HG02610 (cell line): ENCODE data around the gene FZD2.
"Not testable (repeated sequence)": the region's sequence is repeated elsewhere in the genome, so short reads cannot be mapped to it uniquely, and the experiment has no call there.

Source experiments
- ATAC-seq: cut with Tn5 transposase; IDR thresholded peaks from one replicate; pipeline ENCODE4 v1.9.1; 2021; ENCODE audit warnings: mild to moderate bottlenecking, moderate library complexity; ENCODE audit not compliant: unreplicated experiment

FZD2 gene

GRCh38 chr17:44556832-44557606 is at the start of gene FZD2:
FZD2 (plus strand) TSS chr17:44557484; CDS start chr17:44557689, 205 bp downstream.
- ATAC-seq, result no peak

- ATAC-seq, result not testable (repeated sequence)
Measured at GRCh38 chr17:44511241-44512134, 45.8 kb upstream of the FZD2 start.

- ATAC-seq, result no peak
Measured at GRCh38 chr17:44518032-44518431, 39.3 kb upstream of the FZD2 start.

GRCh38 chr17:44522883-44523671 is 34.2 kb upstream of the FZD2 start:
- ATAC-seq, result no peak

- no peak for ATAC-seq
Measured at GRCh38 chr17:44523672-44523972, 33.7 kb upstream of the FZD2 start.

- no peak for ATAC-seq
Measured at GRCh38 chr17:44527102-44527501, 30.2 kb upstream of the FZD2 start.

GRCh38 chr17:44527954-44528353 is 29.3 kb upstream of the FZD2 start:
- no peak for ATAC-seq

- no peak for ATAC-seq
Measured at GRCh38 chr17:44529864-44530263, 27.4 kb upstream of the FZD2 start.

GRCh38 chr17:44530896-44531418 is 26.3 kb upstream of the FZD2 start:
- no peak for ATAC-seq

- ATAC-seq, result no peak
Measured at GRCh38 chr17:44533533-44534246, 23.6 kb upstream of the FZD2 start.

- ATAC-seq, result no peak
Measured at GRCh38 chr17:44536090-44536953, 21.0 kb upstream of the FZD2 start.

GRCh38 chr17:44537922-44538321 is 19.4 kb upstream of the FZD2 start:
- ATAC-seq, result not testable (repeated sequence)

- no peak for ATAC-seq
Measured at GRCh38 chr17:44539673-44540072, 17.6 kb upstream of the FZD2 start.

- ATAC-seq, result no peak
Measured at GRCh38 chr17:44540246-44541084, 16.8 kb upstream of the FZD2 start.

GRCh38 chr17:44541884-44542581 is 15.3 kb upstream of the FZD2 start:
- ATAC-seq, result no peak

GRCh38 chr17:44543213-44543904 is 13.9 kb upstream of the FZD2 start:
- no peak for ATAC-seq

GRCh38 chr17:44543905-44544523 is 13.3 kb upstream of the FZD2 start:
- no peak for ATAC-seq
